ENCODE measurements around the gene SNX20.
A peak's percentile ranks its signal among the peaks of the same experiment; 100 is the strongest.

The SNX20 gene

GRCh38 chr16:50711862-50712559, 30.9 kb upstream of the SNX20 start:
- no peak for DNase-seq
- TF ChIP-seq GATA1 (IDR thresholded peaks at IDR 0.05; ENCODE audit: low read depth, low read length) (no peak), POLR2A (IDR thresholded peaks at IDR 0.05; ENCODE audit: low read length) (no peak)

GRCh38 chr16:50711040-50711439, 29.9 kb upstream of the SNX20 start:
- no peak for TF ChIP-seq POLR2A (IDR thresholded peaks at IDR 0.05; ENCODE audit: low read length)
- TF ChIP-seq GATA1 (IDR thresholded peaks at IDR 0.05; ENCODE audit: low read depth, low read length): no peak
- DNase-seq: no peak

DNA sequence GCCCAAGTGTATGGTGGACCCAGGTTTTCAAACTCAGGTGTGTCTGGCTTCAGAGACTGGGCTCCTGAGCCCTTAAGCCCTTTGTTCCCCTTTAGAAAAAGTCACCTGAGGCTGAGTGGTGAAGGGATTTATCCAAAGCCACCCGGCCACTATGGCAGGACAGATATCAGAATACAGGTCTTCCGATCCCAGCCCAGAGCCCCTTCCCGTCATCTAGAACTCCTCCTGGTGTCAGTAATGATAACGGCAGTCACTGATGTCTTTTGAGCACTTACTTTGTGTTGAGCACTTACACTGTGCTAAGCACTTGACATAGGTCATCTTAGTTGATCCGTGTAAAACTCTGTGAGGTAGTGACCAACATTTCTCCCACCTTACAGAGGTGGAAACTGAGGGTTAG, 28.9 kb upstream of the SNX20 start:
- DNase-seq: no peak
- TF ChIP-seq GATA1 (IDR thresholded peaks at IDR 0.05; ENCODE audit: low read depth, low read length) (no peak), POLR2A (IDR thresholded peaks at IDR 0.05; ENCODE audit: low read length) (no peak)

DNA sequence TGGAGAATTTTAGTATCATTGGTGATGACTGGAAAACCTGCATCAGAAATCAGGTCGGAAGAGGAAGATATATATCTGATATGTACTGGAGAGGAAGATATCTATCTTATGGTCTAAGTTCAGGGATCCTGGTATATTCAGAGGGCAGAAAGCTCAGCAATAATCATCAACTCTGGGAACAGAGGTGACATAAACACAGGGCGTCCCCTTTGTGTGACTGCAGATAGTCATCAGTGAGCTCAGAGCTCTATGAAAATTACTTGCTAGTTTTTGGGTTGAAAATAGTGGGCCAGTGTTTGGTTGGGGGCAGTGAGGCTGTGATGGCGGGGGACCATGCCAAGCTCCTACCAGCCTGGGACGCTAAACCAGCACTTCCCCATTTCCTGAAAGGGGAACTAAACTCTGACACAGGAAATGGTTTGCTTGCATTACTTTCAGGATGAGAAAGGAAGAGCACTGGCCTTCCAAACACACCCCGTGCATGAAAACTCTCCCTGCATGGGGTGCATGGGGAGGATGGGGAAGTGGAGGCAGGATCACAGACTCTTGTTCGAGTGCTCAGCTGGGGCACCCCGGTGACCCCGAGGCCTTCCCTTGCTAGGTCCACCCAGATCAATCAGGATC, 28.1 kb upstream of the SNX20 start:
- DNase-seq: no peak
- TF ChIP-seq GATA1 (IDR thresholded peaks at IDR 0.05; ENCODE audit: low read depth, low read length): no peak
- TF ChIP-seq POLR2A (IDR thresholded peaks at IDR 0.05; ENCODE audit: low read length): no peak

- DNase-seq: no peak
- TF ChIP-seq POLR2A (IDR thresholded peaks at IDR 0.05; ENCODE audit: low read length): no peak
- TF ChIP-seq GATA1 (IDR thresholded peaks at IDR 0.05; ENCODE audit: low read depth, low read length): no peak
Observed at GRCh38 chr16:50708373-50709060, 27.4 kb upstream of the SNX20 start.

DNA sequence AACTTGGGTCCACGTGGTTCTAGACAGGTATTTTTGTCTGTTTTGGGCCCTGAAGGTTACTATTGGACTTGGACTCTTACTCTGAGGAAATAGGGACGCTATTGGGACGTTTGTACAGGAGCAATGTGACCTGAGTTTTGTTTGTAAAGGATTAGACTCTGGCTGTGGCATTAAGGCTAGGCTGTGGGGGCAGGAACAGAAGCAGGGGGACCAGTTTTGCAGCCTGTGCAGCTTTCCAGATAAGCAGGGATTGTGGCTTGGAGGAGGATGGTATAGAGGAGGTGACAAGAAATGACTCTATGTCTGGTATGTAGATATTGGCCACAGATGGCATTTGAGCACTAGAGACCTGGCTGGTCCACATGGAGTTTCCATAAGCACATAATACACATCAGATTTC, 25.1 kb upstream of the SNX20 start:
- no peak for TF ChIP-seq POLR2A (IDR thresholded peaks at IDR 0.05; ENCODE audit: low read length)
- TF ChIP-seq GATA1 (IDR thresholded peaks at IDR 0.05; ENCODE audit: low read depth, low read length): no peak
- no peak for DNase-seq

DNA sequence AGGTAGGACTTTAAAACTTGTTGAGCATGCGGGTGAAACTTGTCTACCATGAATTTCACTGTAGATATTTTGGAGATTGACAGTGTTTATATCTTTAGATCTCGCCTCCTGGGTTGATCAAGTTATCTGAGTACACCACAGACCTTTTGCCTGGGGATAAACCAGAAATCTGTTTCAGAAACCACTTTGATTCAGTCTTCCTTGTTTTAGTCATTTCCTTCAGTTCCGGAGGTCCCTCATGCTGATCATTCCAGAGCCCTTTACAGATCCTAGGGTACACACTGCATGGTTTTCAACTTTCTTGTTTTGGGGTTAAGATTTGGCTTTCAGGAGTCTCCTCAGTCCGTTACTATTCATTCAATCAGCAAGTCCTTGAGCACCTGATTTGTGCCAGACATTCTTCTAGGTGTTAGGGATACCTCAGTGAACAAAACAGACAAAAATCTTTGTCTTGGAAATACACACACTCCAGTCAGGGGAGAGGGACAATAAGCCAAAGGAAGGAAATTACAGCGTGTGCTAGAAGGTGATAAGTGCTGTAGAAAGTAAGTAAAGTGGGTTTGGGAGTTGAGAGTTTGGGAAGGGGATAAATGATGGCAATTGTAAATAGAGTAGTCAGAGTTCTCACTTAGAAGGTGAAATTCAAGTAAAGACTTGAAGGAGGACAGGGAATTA, 24.5 kb upstream of the SNX20 start:
- TF ChIP-seq GATA1 (IDR thresholded peaks at IDR 0.05; ENCODE audit: low read depth, low read length) (no peak), POLR2A (IDR thresholded peaks at IDR 0.05; ENCODE audit: low read length) (no peak)
- DNase-seq: no peak

GRCh38 chr16:50704245-50704644, 23.1 kb upstream of the SNX20 start:
- no peak for TF ChIP-seq GATA1 (IDR thresholded peaks at IDR 0.05; ENCODE audit: low read depth, low read length)
- TF ChIP-seq POLR2A (IDR thresholded peaks at IDR 0.05; ENCODE audit: low read length): no peak
- DNase-seq: peak in 1 of 2 experiments; percentile 4

GRCh38 chr16:50702725-50703124, 21.6 kb upstream of the SNX20 start:
- DNase-seq: no peak
- TF ChIP-seq POLR2A (IDR thresholded peaks at IDR 0.05; ENCODE audit: low read length) (no peak), GATA1 (IDR thresholded peaks at IDR 0.05; ENCODE audit: low read depth, low read length) (no peak)

- no peak for DNase-seq
- no peak for TF ChIP-seq GATA1 (IDR thresholded peaks at IDR 0.05; ENCODE audit: low read depth, low read length)
- TF ChIP-seq POLR2A (IDR thresholded peaks at IDR 0.05; ENCODE audit: low read length): no peak
Observed at GRCh38 chr16:50699326-50700159, 18.4 kb upstream of the SNX20 start.

DNA sequence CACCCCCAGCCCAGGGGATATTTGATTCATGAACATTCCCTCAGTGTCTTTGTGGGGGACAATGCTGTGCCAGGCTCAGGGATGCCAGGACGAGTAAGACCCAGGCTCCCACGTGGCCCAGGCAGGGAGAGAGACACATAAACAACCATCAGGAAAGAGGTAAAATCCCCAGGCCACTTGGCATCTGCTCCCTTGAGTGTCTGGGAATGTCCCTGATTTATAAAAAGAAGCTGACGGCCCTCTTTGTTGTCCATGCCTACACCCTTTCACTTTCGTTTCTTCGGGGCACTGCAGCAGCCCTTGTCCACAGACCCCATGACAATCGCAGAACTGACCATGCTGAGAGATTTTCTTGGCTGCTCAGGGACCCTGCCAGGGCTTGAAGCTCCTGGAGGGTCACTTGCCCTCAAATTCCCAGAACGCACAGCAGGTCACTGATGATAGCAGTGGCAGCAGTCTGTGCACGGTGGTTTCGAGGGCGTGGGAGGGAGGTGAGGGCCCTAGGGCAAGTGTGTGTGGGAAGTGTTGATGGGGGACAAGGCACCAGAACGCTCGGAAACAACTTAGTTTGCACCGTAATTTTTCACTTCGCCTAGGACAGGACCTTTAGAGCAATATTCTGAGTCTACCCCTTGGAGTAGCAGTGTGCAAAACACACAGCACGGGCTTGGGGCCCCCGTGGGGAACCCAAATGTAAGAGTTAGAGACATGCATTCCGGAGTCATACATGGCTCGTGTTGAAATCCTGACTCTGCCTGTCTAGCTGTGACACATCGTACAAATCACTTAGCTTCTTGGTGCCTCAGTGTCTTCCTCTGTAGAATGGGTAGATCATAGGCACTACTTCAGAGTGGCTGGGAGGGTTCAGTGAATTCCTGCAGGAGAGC, 17.0 kb upstream of the SNX20 start:
- TF ChIP-seq POLR2A (IDR thresholded peaks at IDR 0.05; ENCODE audit: low read length): no peak
- TF ChIP-seq GATA1 (IDR thresholded peaks at IDR 0.05; ENCODE audit: low read depth, low read length): no peak
- no peak for DNase-seq

GRCh38 chr16:50697421-50697715, 16.3 kb upstream of the SNX20 start:
- no peak for TF ChIP-seq POLR2A (IDR thresholded peaks at IDR 0.05; ENCODE audit: low read length)
- TF ChIP-seq GATA1 (IDR thresholded peaks at IDR 0.05; ENCODE audit: low read depth, low read length): no peak
- DNase-seq: no peak

Data from erythroblast (primary cell).